GM18907 (cell line): ENCODE measurements around the gene IFITM10.
"Not testable (repeated sequence)": the region's sequence is repeated elsewhere in the genome, so short reads cannot be mapped to it uniquely, and the experiment has no call there.

Experiments used
- ATAC-seq: cut with Tn5 transposase; IDR thresholded peaks from one replicate; pipeline ENCODE4 v1.9.1; 2021; ENCODE audit warnings: mild to moderate bottlenecking, moderate library complexity; ENCODE audit not compliant: unreplicated experiment

IFITM10 gene

DNA sequence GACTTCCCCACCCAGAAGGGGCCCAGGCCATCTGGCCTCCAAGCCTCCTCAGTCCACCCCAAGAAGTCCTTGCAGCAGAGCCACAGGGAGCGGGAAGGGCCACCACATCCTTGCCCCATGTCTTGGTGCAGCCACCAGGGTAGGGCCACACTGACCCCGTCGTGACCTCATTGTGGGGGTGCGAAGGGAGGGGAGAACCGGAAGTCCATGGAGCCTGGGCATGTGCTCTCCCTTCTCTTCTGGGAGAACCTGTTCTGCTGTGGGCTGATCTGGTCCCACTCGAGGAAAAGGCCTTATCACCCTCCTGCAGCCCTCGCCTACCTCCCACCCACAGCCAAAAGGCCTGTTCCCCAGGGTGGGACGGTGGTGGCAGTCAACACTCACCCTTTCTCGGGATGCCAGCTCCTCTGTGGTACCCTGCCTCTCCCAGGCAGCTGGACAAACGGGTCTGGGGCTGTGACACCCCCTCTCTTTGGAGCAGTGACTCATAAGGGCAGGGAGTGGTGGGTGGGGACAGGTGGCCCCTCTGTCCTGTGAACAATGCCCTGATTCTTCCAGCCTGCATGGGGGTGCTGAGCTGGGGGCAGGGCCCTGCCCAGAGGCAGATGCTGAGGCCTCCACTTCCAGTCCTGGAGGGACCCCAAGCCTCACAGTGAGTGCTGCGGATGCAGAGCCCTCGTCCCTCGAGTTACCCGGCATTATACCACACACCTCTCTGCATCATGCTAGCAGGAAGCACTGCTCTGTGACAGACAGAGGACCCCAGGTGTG, 27.9 kb upstream of the IFITM10 start:
- no peak for ATAC-seq

DNA sequence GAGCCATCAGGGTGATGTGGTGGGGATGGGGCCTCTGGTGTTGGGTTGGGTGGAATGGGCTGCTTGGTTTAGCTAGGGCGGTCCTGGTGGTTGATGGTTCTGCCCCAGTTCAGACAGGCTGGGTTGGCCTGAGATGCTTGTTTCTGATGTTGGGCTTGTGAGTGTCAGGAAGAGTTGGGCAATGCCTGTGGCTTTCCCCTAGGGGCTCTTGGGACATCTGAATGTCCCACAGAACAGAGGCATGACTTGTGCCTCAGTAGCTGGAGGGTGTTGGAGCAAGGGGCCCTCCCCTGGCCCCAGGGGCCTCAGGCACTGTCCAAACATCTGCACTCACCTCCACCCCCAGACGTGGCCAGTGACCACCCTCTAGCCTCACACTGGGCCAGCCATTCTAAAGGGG, 27.3 kb upstream of the IFITM10 start:
- ATAC-seq = no peak

- ATAC-seq = no peak
These were observed 26.7 kb upstream of the IFITM10 start for GRCh38 chr11:1776944-1777715.

DNA sequence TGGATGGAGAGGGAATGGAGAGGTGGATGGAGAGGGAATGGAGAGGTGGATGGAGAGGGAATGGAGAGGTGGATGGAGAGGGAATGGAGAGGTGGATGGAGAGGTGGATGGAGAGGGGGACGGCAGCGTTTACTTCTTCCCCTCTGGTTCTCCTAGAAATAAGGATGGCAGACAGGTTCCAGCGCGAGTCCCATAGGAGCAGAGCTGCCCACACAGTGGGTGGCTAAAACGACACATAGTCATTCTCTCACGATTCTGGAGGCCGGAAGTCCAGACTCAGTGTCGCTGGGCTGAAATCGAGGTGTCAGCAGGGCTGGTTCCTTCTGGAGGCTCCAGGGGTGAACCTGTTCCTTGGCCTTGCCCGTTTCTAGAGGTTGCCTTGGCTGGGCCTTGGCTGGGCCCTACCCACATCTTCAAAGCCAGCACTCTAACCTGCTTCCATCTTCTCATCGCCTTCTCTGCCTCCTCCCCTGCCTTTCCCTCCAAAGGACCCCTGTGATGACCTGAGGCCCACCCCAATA, 26.0 kb upstream of the IFITM10 start:
- ATAC-seq = no peak

DNA sequence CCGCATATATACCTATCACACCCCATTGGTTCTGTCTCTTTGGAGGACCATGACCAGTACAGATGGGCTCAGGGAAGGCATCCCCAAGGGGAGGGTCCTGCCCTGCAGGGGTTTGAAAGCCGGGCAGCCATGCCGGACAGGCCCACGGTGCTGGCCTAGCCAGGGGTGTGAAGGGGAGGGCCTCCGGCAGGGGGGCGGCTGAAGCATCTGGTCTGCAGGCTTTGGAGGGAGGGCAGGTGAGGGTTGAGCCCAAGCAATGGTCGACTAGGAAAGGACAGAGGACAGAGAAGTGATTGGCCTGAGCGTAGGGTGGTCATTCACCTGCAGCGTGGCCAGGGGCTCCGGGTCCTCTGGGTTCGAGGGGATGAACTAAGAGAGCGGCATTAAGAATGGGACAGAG, 24.5 kb upstream of the IFITM10 start:
- no peak for ATAC-seq

DNA sequence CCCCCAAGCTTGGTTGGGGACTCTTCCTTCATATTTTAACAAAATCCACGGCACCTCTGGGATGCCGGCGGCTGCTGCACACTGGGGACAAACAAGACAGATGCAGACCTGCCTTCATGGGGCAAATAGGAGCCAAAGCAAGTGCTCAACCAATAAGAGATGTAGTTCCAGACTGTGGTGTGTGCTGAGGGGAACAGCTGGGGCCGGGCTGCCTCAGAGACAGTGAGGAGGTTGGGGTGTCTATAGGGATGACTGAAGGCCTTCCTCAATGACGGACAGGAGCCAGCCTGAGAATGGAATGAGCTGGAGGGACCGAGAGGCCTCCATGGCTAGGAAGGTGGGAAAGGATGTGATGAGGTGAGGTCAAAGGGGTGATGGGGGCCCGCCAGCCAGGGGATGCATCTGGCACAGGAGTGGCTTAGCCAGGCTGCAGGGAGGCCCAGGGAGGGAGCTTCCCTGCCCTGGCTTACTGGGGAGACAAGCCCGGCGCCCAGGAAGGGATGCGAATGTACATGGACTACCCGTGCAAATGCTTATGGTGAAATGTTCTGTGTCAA, 23.7 kb upstream of the IFITM10 start:
- ATAC-seq = no peak

- no peak for ATAC-seq
These were observed 23.0 kb upstream of the IFITM10 start for GRCh38 chr11:1773131-1773993.

- no peak for ATAC-seq
These were observed 22.1 kb upstream of the IFITM10 start for GRCh38 chr11:1772270-1773130.

- ATAC-seq = no peak
These were observed 21.3 kb upstream of the IFITM10 start for GRCh38 chr11:1771700-1772099.

DNA sequence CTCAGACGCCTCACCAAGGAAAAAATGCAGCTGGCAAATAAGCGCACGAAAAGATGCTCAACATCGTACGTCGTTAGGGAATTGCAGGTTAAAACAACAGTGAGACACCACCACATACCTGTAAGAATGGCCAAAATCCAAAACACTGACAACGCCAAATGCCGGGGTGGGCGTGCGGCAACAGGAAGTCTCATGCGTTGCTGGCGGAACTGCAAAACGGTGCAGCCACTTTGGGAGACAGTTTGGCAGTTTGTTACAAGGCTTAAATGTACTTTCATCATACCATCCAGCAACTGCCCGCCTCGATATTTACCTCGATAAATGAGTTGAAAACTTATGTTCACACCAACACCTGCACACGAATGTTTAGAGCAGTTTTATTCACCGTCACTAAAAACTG, 20.9 kb upstream of the IFITM10 start:
- no peak for ATAC-seq

- ATAC-seq = no peak
These were observed 20.1 kb upstream of the IFITM10 start for GRCh38 chr11:1770528-1770927.

GRCh38 chr11:1770061-1770460, 19.7 kb upstream of the IFITM10 start:
- no peak for ATAC-seq

- ATAC-seq = not testable (repeated sequence)
These were observed 19.0 kb upstream of the IFITM10 start for GRCh38 chr11:1769304-1769936.

GRCh38 chr11:1768141-1768469, 17.7 kb upstream of the IFITM10 start:
- ATAC-seq = no peak

DNA sequence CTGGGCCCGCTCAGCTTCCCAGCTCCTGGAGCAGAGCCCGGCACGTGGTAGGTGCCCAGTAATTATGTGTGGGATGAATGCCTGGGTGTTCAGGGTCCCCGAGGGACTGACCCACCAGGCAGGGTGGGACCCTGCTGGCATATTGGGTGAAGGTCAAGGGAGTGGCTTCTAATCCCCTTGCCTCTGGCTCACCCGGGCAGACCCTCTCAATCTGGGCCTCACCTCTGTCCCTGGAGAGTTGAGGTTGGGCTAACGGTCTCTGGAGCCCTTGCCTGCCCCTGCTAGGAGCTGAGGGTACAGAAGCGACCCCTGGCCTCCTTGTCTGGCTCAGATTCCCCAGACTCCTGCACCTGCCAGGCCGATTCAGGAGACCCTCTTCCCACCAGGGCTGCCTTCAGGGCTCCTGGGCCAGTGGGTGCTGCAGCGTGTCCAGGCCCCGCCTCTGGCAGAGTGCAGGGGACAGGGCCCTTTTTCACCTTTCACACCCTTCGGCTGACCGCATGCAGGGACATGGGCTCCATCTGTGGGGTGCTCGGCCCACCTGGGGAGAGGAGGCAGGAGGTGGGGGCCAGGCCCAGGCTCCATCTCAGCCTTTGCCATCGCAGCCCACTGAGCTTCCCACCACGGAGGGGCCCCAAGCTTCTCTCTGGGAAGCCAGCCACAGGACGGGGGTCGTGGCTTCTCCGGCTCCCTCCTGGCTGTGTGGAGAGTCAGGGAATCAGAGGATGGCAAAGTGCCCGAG, 17.2 kb upstream of the IFITM10 start:
- no peak for ATAC-seq

DNA sequence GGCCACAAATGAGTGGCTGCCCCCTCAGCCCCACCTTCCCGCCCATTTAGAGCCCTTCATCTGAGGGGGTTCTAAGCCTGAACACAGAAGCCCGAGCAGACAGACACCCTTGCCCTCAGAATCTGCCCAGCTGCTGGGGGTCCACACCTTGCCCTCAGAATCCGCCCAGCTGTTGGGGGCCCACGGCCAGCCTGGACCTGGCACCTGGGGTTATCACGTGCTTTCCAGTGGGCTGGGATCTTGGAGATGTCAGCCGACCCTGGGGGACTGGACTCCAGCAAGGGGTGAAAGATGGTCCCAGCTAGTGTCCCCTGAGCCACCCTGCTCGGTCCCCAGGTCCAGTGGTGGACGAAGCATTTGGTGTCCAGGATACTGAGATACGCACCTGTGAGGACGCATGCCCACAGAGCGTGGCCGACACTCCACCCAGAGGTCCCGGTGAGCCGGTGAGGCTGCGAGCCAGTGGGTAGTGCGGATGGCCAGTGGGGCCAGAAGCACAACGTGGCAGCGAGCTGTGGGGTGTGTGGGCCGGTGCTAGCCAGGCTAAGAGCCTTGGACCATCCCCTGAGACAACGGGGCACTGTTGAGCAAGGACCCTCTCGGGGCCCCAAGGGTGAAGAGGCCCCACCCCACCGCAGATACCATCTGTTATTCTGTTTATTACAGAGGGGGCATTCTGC, 16.5 kb upstream of the IFITM10 start:
- no peak for ATAC-seq

GRCh38 chr11:1765871-1766718, 15.7 kb upstream of the IFITM10 start:
- ATAC-seq = no peak
